Esophagus muscularis mucosa (tissue), 4 donors: ENCODE results near the gene GPR17. TPM values are rescaled to one million over a fixed set of nuclear protein-coding genes. Genes with fewer than 3 reads are reported as not detected.

Experiments
- DNase-seq: peaks from one replicate; pipeline ENCODE4 v3.0.0-alpha.2; 2017; ENCODE audit errors: extremely low spot score
- H3K27ac ChIP-seq, 4 donors: fragments of 200-600 bp; sonication (generic); replicated peaks in 1 of 4; 1 replicate in 3 of 4; 2 replicates in 1 of 4; pipeline ENCODE4 v1.5.1; 2016 to 2019; ENCODE audit warnings: mild to moderate bottlenecking in 1 of 4
- H3K27me3 ChIP-seq, 4 donors: fragments of 200-600 bp; sonication (generic); one replicate each; pipeline versions ENCODE4 v1.5.1 to v1.6.0; 2016 to 2019
- H3K36me3 ChIP-seq, 4 donors: fragments of 200-600 bp; sonication (generic); one replicate each; pipeline ENCODE4 v1.5.1; 2016 to 2019
- H3K4me1 ChIP-seq, 4 donors: fragments of 200-600 bp; sonication (generic); one replicate each; pipeline ENCODE4 v1.5.1; 2016 to 2019
- H3K4me3 ChIP-seq, 4 donors: fragments of 200-600 bp; sonication (generic); 1 replicate in 2 of 4; 2 replicates in 2 of 4; pipeline ENCODE4 v1.5.1; 2016 to 2019; ENCODE audit warnings: mild to moderate bottlenecking in 4 of 4, moderate library complexity in 1 of 4
- H3K9me3 ChIP-seq, 4 donors: fragments of 200-600 bp; sonication (generic); 1 replicate in 3 of 4; 2 replicates in 1 of 4; pipeline ENCODE4 v1.5.1; 2016 to 2019
- CTCF ChIP-seq, 3 experiments: fragments of 200-600 bp in 2 of 3; fragments of 450-650 bp in 1 of 3; sonication (generic) in 2 of 3; IDR thresholded peaks; one replicate each; pipeline ENCODE4 v1.5.1; 2017 to 2019; ENCODE audit warnings: antibody characterized with exemption in 3 of 3, mild to moderate bottlenecking in 2 of 3, moderate library complexity in 1 of 3
- EP300 ChIP-seq: sonication (generic); formaldehyde crosslinking; IDR thresholded peaks from one replicate; pipeline ENCODE4 v1.6.1; 2017; ENCODE audit warnings: antibody characterized with exemption
- POLR2A ChIP-seq: fragments of 450-650 bp; IDR thresholded peaks from one replicate; pipeline ENCODE4 v1.6.1; 2017; ENCODE audit warnings: antibody characterized with exemption, moderate library complexity, mild to moderate bottlenecking, low read depth
- POLR2AphosphoS5 ChIP-seq, 2 donors: sonication (generic); formaldehyde crosslinking; IDR thresholded peaks; one replicate each; pipeline ENCODE4 v1.6.1; 2017; ENCODE audit warnings: antibody characterized with exemption in 2 of 2
- WGBS: methylation state at CpG from one replicate; pipeline ENCODE4 v1.1.5; 2018; 5-methylcytosine and 5-hydroxymethylcytosine counted together
- intact Hi-C: fragments of 100-400 bp; cut with DNase I; formaldehyde crosslinking; loops from one replicate; pipeline ENCODE4 v1.15.1; 2023
- total RNA-seq, 4 donors: library from RNA; depleted of rRNA; stranded (reverse); fragments of >200 nt; gene quantifications; one replicate each; pipeline versions ENCODE4 v1.1.0 to v1.2.1, GENCODE V29; 2016

The GPR17 gene
- total RNA-seq, 4 donors from 2014 or later: 0.40 TPM; not detected in 3

- peaks cover 29 to 73% (median 64%) of the 10 kb centered on the region in 4 donors for H3K4me1 ChIP-seq
- H3K36me3 ChIP-seq: no peaks in the 10 kb centered on the region
- H3K27me3 ChIP-seq: no peaks in the 10 kb centered on the region
- H3K9me3 ChIP-seq: no peaks in the 10 kb centered on the region
- intact Hi-C loops: no loop called here
- H3K27ac ChIP-seq: no peak overlapping the region
- H3K4me3 ChIP-seq: no peak overlapping the region
- no peak for TF ChIP-seq POLR2AphosphoS5 (IDR thresholded peaks at IDR 0.05)
- TF ChIP-seq POLR2A: no peak
- no peak for TF ChIP-seq EP300
- TF ChIP-seq CTCF (IDR thresholded peaks at IDR 0.05): no peak
- DNase-seq: no peak
- 89% methylated on average over 6 of the region's 6 CpGs for WGBS
Measured at GRCh38 chr2:127678991-127679390, 33.0 kb downstream of the GPR17 start.

GRCh38 chr2:127679680-127680361 lies 33.9 kb downstream of the GPR17 start:
- Histone ChIP-seq H3K9me3 (no peaks in the 10 kb centered on the region), H3K27me3 (no peaks in the 10 kb centered on the region), H3K27ac (no peak overlapping the region), H3K36me3 (no peaks in the 10 kb centered on the region), H3K4me3 (no peak overlapping the region), H3K4me1 (peaks cover 29 to 69% (median 66%) of the 10 kb centered on the region in 4 donors)
- DNase-seq: no peak
- TF ChIP-seq CTCF (IDR thresholded peaks at IDR 0.05) (no peak), EP300 (no peak)
- intact Hi-C loops: loop anchor here (5.0 kb wide), 1 partner anchor 33 kb away; the partner anchor contains the start of gene GPR17
- WGBS: 89% methylated on average over 9 of the region's 15 CpGs

- H3K4me3 ChIP-seq: peak overlapping the region; percentile 41 to 54 (median 45)
- WGBS: 87% methylated on average over 14 of the region's 19 CpGs
Measured at GRCh38 chr2:127680706-127681287, 34.8 kb downstream of the GPR17 start.

GRCh38 chr2:127681288-127681804 lies 35.4 kb downstream of the GPR17 start:
- Histone ChIP-seq H3K4me3 (peak overlapping the region; percentile 41 to 54 (median 45)), H3K27ac (peak overlapping the region; percentile 74 to 81 (median 75))
- peak; percentile 91 for DNase-seq

More at GRCh38 chr2:127680706-127681287, 34.8 kb downstream of the GPR17 start:
- no peaks in the 10 kb centered on the region for H3K9me3 ChIP-seq
- H3K27ac ChIP-seq: peak overlapping the region; percentile 74 to 81 (median 75)
- DNase-seq: no peak
- intact Hi-C loops: loop anchor here (5.0 kb wide), 1 partner anchor 33 kb away; the partner anchor contains the start of gene GPR17
- TF ChIP-seq CTCF (IDR thresholded peaks at IDR 0.05): no peak
- no peaks in the 10 kb centered on the region for H3K36me3 ChIP-seq
- H3K27me3 ChIP-seq: no peaks in the 10 kb centered on the region
- H3K4me1 ChIP-seq: peaks cover 29 to 77% (median 69%) of the 10 kb centered on the region in 4 donors

More at GRCh38 chr2:127681288-127681804, 35.4 kb downstream of the GPR17 start:
- no peaks in the 10 kb centered on the region for H3K27me3 ChIP-seq
- TF ChIP-seq POLR2AphosphoS5 (IDR thresholded peaks at IDR 0.05) (peak; percentile 28 to 57), EP300 (no peak)
- H3K4me1 ChIP-seq: peaks cover 25 to 77% (median 68%) of the 10 kb centered on the region in 4 donors
- no peaks in the 10 kb centered on the region for H3K9me3 ChIP-seq
- WGBS: 11% methylated on average over 13 of the region's 25 CpGs
- H3K36me3 ChIP-seq: no peaks in the 10 kb centered on the region
- intact Hi-C loops: loop anchor here (5.0 kb wide), 1 partner anchor 34 kb away; the partner anchor contains the start of gene GPR17
